ENCODE measurements around the gene RAB12.

DNA sequence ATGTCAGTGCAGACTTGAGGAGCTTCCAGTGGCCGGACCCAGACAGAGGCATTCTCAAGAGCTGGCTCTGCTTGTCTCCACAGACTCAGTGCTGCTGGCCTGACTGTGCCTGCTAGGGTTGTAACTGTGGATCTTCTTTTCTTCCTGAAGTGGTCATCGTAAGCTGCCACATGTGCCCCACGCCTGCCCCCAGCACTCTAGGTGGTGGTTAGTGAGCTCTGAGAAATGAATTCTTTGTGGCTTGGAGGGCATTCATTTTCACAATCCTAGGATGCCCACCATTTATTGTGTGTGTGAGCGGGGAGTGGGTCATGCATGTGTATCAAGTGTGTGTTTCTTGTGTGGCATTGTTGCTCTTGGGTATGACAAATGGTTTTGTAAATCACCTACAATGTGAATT, 23.1 kb downstream of the RAB12 start:
- TF ChIP-seq, protein P1, sequence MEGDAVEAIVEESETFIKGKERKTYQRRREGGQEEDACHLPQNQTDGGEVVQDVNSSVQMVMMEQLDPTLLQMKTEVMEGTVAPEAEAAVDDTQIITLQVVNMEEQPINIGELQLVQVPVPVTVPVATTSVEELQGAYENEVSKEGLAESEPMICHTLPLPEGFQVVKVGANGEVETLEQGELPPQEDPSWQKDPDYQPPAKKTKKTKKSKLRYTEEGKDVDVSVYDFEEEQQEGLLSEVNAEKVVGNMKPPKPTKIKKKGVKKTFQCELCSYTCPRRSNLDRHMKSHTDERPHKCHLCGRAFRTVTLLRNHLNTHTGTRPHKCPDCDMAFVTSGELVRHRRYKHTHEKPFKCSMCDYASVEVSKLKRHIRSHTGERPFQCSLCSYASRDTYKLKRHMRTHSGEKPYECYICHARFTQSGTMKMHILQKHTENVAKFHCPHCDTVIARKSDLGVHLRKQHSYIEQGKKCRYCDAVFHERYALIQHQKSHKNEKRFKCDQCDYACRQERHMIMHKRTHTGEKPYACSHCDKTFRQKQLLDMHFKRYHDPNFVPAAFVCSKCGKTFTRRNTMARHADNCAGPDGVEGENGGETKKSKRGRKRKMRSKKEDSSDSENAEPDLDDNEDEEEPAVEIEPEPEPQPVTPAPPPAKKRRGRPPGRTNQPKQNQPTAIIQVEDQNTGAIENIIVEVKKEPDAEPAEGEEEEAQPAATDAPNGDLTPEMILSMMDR (IDR thresholded peaks at IDR 0.05; ENCODE audit: borderline replicate concordance, extremely low read depth, low read length, poor library complexity, severe bottlenecking), result no peak
- no peak for TF ChIP-seq EZH2 (IDR thresholded peaks at IDR 0.05; ENCODE audit: borderline replicate concordance, low read depth, low read length, severe bottlenecking)
